ENCODE results near the gene USP9X.
"Not testable (repeated sequence)": the region's sequence is repeated elsewhere in the genome, so short reads cannot be mapped to it uniquely, and the experiment has no call there.

USP9X gene

DNA sequence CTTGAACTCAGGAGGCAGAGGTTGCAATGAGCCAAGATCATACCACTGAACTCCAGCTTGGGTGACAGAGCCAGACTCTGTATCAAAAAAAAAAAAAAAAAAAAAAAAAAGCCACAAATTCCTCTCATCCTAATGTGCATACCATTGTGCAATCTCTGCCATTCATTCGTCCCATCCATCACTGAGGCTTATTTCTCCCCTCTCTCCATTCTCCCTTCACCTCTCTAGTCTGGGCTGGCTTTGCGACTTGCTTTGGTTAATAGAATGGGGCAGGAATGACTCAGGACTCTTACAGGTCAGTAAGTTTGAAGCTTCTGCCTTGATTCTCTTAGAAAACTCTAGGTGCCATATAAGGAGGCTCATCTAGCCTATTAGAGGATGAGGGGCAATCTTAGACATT, 188.4 kb downstream of the USP9X start:
- no peak for TF ChIP-seq CTCF (IDR thresholded peaks at IDR 0.05; ENCODE audit: borderline replicate concordance, insufficient read depth, low read depth, low read length)
- H3K4me3 ChIP-seq (ENCODE audit: low read depth, low read length), result no peak overlapping the region

DNA sequence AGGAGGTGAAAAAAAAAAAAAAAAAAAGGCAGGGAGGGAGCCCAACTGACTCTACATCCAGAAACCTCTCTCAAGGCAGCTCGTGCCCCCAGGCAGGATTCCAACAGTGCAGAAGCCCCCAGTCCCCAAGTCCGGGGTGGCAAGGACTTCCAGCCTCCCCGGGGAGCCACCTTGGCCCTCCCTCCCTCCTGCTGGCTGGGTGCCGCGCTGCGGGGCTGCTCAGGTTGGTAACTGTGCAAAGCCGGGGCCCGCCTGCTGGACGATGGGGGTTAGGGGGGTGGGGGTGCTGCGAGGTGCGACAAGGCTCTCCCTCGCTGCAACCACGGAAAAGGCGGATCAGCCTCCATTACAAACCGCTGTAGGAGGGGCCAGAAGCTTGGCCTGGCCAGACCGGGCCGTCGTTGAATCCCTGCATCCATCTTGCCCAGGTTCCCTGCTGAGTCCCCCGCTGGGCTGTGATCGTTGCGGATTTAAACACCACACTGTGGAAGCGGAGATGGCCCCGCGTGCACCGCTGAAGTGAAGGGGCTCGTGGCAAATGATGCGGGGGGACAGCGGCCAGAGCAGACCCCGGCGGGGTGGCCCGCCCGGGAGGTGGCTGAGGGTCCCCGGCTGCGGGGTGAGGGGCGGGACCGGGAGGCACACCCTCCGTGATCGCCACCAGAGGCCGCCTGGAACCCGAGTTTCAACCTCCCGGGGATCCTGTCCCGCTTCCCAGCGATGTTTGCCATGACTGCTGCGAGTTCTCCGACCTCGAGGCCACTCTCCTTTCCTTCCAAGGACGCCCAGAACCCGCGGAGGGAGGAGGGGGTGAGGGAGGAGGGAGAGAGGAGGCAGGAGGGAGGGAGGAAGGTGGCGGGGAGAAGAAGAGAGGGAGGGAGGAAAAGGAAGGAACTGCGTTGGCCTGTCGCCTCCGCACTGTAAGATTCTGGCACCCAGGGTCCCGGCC, 190.7 kb downstream of the USP9X start:
- peak; percentile 69 for TF ChIP-seq CTCF (IDR thresholded peaks at IDR 0.05; ENCODE audit: borderline replicate concordance, insufficient read depth, low read depth, low read length)
- peak overlapping the region; percentile 50 for H3K4me3 ChIP-seq (ENCODE audit: low read depth, low read length)

GRCh38 chrX:41276661-41277506, 191.6 kb downstream of the USP9X start:
- H3K4me3 ChIP-seq (ENCODE audit: low read depth, low read length), result no peak overlapping the region
- no peak for TF ChIP-seq CTCF (IDR thresholded peaks at IDR 0.05; ENCODE audit: borderline replicate concordance, insufficient read depth, low read depth, low read length)

DNA sequence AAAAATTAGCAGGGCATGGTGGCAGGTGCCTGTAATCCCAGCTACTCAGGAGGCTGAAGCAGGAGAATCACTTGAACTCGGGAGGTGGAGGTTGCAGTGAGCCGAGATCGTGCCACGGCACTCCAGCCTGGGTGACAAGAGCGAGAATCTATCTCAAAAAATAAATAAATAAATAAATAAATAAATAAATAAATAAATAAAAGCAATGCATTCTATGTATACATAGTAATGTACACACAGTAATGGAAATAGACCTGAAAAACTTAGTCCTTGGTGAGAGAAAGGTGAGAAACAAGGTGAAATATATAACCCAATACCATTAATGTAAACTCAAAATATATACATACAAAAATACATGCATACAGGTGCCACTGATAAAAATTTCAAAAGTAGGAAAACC, 197.1 kb downstream of the USP9X start:
- H3K4me3 ChIP-seq (ENCODE audit: low read depth, low read length), result not testable (repeated sequence)

- not testable (repeated sequence) for H3K4me3 ChIP-seq (ENCODE audit: low read depth, low read length)
Observed at GRCh38 chrX:41285928-41286327, 200.7 kb downstream of the USP9X start.

Measured in GM12875 (cell line).